Measurements from ENCODE around the gene KRT38.
"Not testable (repeated sequence)": the region's sequence is repeated elsewhere in the genome, so short reads cannot be mapped to it uniquely, and the experiment has no call there.

DNA sequence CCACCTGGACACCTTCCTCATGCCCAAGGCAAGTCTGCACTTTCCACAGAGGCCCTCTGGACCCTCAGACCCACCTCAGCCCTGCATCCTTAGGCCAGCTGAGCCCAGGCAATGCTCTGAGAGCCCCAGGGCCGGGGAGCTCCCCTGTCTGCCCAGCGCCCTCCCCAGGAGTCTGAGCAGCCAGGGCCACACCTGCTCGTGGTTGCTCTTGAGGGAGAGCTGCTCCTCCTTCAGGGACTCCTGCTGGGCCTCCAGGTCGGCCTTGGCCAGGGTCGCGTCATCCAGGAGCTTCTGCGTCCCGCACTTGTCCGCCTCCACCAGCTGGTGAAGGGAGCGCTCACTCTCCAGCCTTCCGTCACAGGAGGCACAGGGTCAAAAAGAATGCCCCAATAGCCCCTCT is 18.2 kb downstream of the KRT38 start:
- TF ChIP-seq, protein P1, sequence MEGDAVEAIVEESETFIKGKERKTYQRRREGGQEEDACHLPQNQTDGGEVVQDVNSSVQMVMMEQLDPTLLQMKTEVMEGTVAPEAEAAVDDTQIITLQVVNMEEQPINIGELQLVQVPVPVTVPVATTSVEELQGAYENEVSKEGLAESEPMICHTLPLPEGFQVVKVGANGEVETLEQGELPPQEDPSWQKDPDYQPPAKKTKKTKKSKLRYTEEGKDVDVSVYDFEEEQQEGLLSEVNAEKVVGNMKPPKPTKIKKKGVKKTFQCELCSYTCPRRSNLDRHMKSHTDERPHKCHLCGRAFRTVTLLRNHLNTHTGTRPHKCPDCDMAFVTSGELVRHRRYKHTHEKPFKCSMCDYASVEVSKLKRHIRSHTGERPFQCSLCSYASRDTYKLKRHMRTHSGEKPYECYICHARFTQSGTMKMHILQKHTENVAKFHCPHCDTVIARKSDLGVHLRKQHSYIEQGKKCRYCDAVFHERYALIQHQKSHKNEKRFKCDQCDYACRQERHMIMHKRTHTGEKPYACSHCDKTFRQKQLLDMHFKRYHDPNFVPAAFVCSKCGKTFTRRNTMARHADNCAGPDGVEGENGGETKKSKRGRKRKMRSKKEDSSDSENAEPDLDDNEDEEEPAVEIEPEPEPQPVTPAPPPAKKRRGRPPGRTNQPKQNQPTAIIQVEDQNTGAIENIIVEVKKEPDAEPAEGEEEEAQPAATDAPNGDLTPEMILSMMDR (IDR thresholded peaks at IDR 0.05): not testable (repeated sequence)
- TF ChIP-seq EP300, POLR2A (IDR thresholded peaks at IDR 0.05): not testable (repeated sequence)

All from ovary (tissue), 3 donors.